GM12892 (cell line): Measurements from ENCODE around the gene SOS2. TPM values are rescaled to one million over a fixed set of nuclear protein-coding genes. Genes with fewer than 3 reads are reported as not detected.
A peak's percentile ranks its signal among the peaks of the same experiment; 100 is the strongest.

Experiments
- DNase-seq: peaks from one replicate; pipeline ENCODE4 v3.0.0; 2011; ENCODE audit not compliant: insufficient read length
- FAIRE-seq: peaks from 2 replicates; lab custom pipeline; 2011; peaks lifted over from hg19 to GRCh38; lab: Jason Lieb, UNC
- POLR2A ChIP-seq: IDR thresholded peaks from 2 replicates; pipeline ENCODE4 v1.6.1; 2011; ENCODE audit warnings: low read depth, low read length, control low read depth
- POLR2AphosphoS5 ChIP-seq: IDR thresholded peaks from 2 replicates; pipeline ENCODE4 v1.6.1; 2011; ENCODE audit warnings: low read depth, low read length, control low read depth
- TAF1 ChIP-seq: IDR thresholded peaks from 2 replicates; pipeline ENCODE4 v1.6.1; 2011; ENCODE audit warnings: low read depth, mild to moderate bottlenecking, control low read depth, low read length, borderline replicate concordance
- polyA plus RNA-seq: library from polyadenylated mRNA; unstranded; fragments of >200 nt; gene quantifications from one replicate; pipeline ENCODE4 v1.2.1, GENCODE V29; 2012; ENCODE audit warnings: missing spikeins, inconsistent platforms; ENCODE audit not compliant: missing spikeins

Gene SOS2
- 11.7 TPM for polyA plus RNA-seq

GRCh38 chr14:50231475-50232275, at the start of gene SOS2:
SOS2 (minus strand) TSS chr14:50231578; CDS start chr14:50231283, 295 bp downstream.
- DNase-seq (peak; percentile 66), FAIRE-seq (peak; percentile 88)
- TF ChIP-seq POLR2AphosphoS5, result peak; percentile 34; the same call in 1 of the 2 replicates
- peak; percentile 70; the same call in 1 of the 2 replicates for TF ChIP-seq POLR2A
- no peak; the same call in 1 of the 2 replicates for TF ChIP-seq TAF1

GRCh38 chr14:50272498-50272897, 41.1 kb upstream of the SOS2 start:
- DNase-seq (no peak), FAIRE-seq (no peak)
- no peak for TF ChIP-seq POLR2AphosphoS5
- no peak for TF ChIP-seq TAF1
- no peak for TF ChIP-seq POLR2A

- TF ChIP-seq TAF1 (no peak), POLR2AphosphoS5 (no peak), POLR2A (no peak)
- FAIRE-seq, result no peak
- DNase-seq, result no peak
These were observed 39.6 kb upstream of the SOS2 start for GRCh38 chr14:50270932-50271331.

GRCh38 chr14:50265029-50265428, 33.7 kb upstream of the SOS2 start:
- no peak for TF ChIP-seq TAF1
- no peak for TF ChIP-seq POLR2A
- TF ChIP-seq POLR2AphosphoS5, result no peak
- FAIRE-seq, result no peak
- DNase-seq, result no peak

- no peak for TF ChIP-seq POLR2A
- DNase-seq (no peak), FAIRE-seq (no peak)
These were observed 31.9 kb upstream of the SOS2 start for GRCh38 chr14:50263321-50263720.

- FAIRE-seq, result no peak
- TF ChIP-seq POLR2AphosphoS5 (no peak), TAF1 (no peak), POLR2A (no peak)
These were observed 31.5 kb upstream of the SOS2 start for GRCh38 chr14:50262865-50263264.

GRCh38 chr14:50260511-50260910, 29.1 kb upstream of the SOS2 start:
- TF ChIP-seq TAF1 (no peak), POLR2A (no peak), POLR2AphosphoS5 (no peak)
- DNase-seq (no peak), FAIRE-seq (no peak)

More at GRCh38 chr14:50262865-50263264, 31.5 kb upstream of the SOS2 start:
- DNase-seq, result no peak

- no peak for TF ChIP-seq TAF1
- no peak for TF ChIP-seq POLR2AphosphoS5
- no peak for TF ChIP-seq POLR2A
- no peak for DNase-seq
- FAIRE-seq, result no peak
These were observed 28.7 kb upstream of the SOS2 start for GRCh38 chr14:50260072-50260471.

- no peak for FAIRE-seq
- TF ChIP-seq POLR2A, result no peak
- no peak for TF ChIP-seq TAF1
- no peak for TF ChIP-seq POLR2AphosphoS5
These were observed 26.4 kb upstream of the SOS2 start for GRCh38 chr14:50257732-50258131.

GRCh38 chr14:50254248-50254647, 22.9 kb upstream of the SOS2 start:
- TF ChIP-seq TAF1 (no peak), POLR2AphosphoS5 (no peak), POLR2A (no peak)
- no peak for FAIRE-seq
- DNase-seq, result no peak

More at GRCh38 chr14:50257732-50258131, 26.4 kb upstream of the SOS2 start:
- DNase-seq, result no peak

- no peak for DNase-seq
- TF ChIP-seq POLR2A (no peak), TAF1 (no peak), POLR2AphosphoS5 (no peak)
- no peak for FAIRE-seq
These were observed 17.9 kb upstream of the SOS2 start for GRCh38 chr14:50249136-50249775.

GRCh38 chr14:50247245-50247644, 15.9 kb upstream of the SOS2 start:
- TF ChIP-seq POLR2AphosphoS5 (no peak), POLR2A (no peak), TAF1 (no peak)
- no peak for DNase-seq
- FAIRE-seq, result no peak
